ENCODE results near the gene PIN1. TPM values are rescaled to one million over a fixed set of nuclear protein-coding genes. Genes with fewer than 3 reads are reported as not detected.

PIN1 gene
- total and polyA plus RNA-seq, 8 donors = 15.1 to 92.8 (median 24.1) TPM

DNA sequence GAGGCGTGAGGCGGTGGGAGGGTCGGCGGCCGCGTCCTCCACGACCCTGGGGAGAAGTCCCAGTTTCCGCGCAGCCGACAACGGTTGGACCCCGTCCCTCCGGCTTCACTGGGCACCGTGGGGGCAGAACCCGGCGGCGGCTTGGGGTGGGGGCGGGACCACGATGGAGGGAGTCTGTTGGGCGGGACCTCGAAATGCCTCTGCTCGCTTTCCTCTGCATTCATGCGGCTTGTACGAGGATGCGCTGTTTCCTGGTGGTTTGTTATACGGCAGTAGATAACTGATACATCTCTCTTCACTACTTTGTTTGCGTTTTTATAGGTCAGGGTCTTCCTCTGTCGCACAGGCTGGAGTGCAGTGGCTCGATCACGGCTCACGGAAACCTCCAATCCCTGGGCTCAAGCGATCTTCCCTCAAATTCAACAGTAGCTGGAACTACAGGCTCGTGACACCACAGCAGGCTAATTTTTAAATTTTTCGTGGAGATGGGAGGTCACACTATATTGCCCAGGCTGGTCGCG, 42.0 kb upstream of the PIN1 start:
- intact Hi-C loops (cut with DNase I) = loop anchor here in 1 of 3 donors (10.0 kb wide), 1 partner anchor 588 kb away; no protein-coding TSS in a partner anchor
- H3K4me3 ChIP-seq = peak overlapping the region; percentile 35 to 62 (median 56)
- H3K27me3 ChIP-seq = no peaks in the 10 kb centered on the region
- ATAC-seq (peak; percentile 14 to 29 (median 16)), DNase-seq (peak in 3 of 6 donors; percentile 36 to 82 (median 78)), FAIRE-seq (no peak)
- H3K9me3 ChIP-seq = no peaks in the 10 kb centered on the region
- no peaks in the 10 kb centered on the region for H3K36me3 ChIP-seq
- peak overlapping the region; percentile 70 to 87 (median 79) for H3K27ac ChIP-seq
- TF ChIP-seq, protein P1, sequence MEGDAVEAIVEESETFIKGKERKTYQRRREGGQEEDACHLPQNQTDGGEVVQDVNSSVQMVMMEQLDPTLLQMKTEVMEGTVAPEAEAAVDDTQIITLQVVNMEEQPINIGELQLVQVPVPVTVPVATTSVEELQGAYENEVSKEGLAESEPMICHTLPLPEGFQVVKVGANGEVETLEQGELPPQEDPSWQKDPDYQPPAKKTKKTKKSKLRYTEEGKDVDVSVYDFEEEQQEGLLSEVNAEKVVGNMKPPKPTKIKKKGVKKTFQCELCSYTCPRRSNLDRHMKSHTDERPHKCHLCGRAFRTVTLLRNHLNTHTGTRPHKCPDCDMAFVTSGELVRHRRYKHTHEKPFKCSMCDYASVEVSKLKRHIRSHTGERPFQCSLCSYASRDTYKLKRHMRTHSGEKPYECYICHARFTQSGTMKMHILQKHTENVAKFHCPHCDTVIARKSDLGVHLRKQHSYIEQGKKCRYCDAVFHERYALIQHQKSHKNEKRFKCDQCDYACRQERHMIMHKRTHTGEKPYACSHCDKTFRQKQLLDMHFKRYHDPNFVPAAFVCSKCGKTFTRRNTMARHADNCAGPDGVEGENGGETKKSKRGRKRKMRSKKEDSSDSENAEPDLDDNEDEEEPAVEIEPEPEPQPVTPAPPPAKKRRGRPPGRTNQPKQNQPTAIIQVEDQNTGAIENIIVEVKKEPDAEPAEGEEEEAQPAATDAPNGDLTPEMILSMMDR (IDR thresholded peaks at IDR 0.05) = no peak
- WGBS, 2 donors = 13 to 15% methylated on average over 36 of the region's 36 CpGs
- H3K4me1 ChIP-seq = peaks cover 0 to 6% (median 0%) of the 10 kb centered on the region in 3 donors

DNA sequence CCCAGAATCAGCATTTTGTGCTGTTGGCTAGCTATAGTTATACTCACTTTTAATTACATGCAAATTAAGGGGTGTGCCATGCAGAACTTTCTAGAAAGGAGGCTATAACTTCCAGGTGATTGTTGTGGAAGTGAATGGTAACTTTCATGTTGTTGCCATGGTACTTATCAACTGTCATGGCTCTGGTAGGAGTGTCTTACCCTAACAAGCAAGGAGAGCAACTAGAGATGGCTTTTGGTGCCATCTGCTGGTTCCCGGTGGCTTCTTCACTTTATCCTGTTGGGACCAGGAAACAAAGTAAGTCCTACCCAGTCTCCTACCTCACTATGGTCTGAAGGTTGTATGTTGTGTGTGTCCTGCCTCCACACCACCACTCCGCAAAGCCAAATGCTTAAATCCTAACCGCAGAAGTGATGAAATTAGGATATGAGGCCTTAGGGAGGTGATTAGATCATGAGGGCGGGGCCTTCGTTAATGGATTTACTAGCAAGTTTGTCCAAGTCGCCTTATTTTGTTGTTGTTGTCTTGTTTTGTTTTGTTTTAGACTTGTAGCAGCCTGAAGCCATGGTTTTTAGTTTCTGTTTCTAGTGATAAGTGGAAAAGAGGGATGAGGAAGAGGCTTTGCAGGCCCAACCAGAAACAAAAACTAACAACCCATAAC, 38.9 kb upstream of the PIN1 start:
- ATAC-seq (peak; percentile 41 to 69 (median 46)), DNase-seq (peak; percentile 70 to 83 (median 77)), FAIRE-seq (peak; percentile 94)
- H3K4me3 ChIP-seq = no peak overlapping the region
- H3K4me1 ChIP-seq = peaks cover 0 to 6% (median 0%) of the 10 kb centered on the region in 3 donors
- intact Hi-C loops (cut with DNase I) = loop anchor here in 2 of 3 donors (5.0 to 10.0 kb wide), 2 partner anchors 169 to 591 kb away; no protein-coding TSS in a partner anchor
- H3K36me3 ChIP-seq = no peaks in the 10 kb centered on the region
- H3K9me3 ChIP-seq = no peaks in the 10 kb centered on the region
- 46 to 50% methylated on average over 6 of the region's 6 CpGs for WGBS, 2 donors
- no peaks in the 10 kb centered on the region for H3K27me3 ChIP-seq
- TF ChIP-seq, protein P1 (IDR thresholded peaks at IDR 0.05) = peak; percentile 51 to 65 (median 56)
- H3K27ac ChIP-seq = peak overlapping the region in 2 of 4 donors; percentile 44 to 52

DNA sequence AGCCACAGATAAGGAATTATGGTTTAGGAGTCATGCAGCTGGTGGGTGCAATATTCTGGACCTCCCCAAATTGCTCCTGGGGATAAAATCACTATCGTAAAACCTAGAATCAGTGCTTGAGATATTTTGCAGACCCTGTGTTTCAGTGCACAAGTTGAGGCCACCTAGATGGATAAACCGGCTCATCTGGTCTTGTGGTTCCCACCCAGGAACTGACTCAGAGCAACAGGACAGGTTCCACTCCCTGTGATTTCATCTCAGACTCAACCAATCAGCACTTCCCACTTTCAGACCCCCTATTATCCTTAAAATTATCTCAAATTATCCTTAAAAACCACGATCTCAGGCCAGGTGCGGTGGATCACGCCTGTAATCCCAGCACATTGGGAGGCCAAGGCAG, 37.2 kb upstream of the PIN1 start:
- FAIRE-seq = no peak
- Histone ChIP-seq H3K27me3 (no peaks in the 10 kb centered on the region), H3K36me3 (no peaks in the 10 kb centered on the region), H3K9me3 (no peaks in the 10 kb centered on the region), H3K4me1 (peaks cover 0 to 6% (median 0%) of the 10 kb centered on the region in 3 donors), H3K27ac (no peak overlapping the region), H3K4me3 (no peak overlapping the region)
- DNase-seq = no peak
- TF ChIP-seq, protein P1 (IDR thresholded peaks at IDR 0.05) = no peak
- 72 to 89% methylated on average over 5 of the region's 5 CpGs for whole genome bisulfite sequencing, 2 donors
- intact Hi-C loops (cut with DNase I) = loop anchor here in 2 of 3 donors (5.0 to 10.0 kb wide), 2 partner anchors 171 to 593 kb away; no protein-coding TSS in a partner anchor
- no peak for ATAC-seq

DNA sequence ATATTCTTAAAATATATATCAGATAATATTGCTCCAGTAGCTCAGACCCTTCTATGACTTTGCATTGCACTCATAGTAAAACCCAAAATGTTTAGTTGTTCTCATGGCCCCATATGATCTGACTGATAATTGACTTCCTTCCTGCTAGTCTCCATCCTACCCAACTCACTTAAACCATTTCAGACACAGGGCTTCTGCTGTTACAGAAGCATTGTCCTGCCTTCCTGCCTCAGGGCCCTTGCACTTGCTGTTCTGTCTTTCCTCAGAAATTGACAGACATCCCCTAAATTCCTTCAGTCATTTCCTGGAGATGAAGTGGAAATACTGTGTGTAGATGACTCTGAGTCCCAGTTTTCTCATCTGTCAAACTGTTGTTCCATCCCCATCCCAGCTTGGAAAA, 36.0 kb upstream of the PIN1 start:
- Histone ChIP-seq H3K27ac (no peak overlapping the region), H3K9me3 (no peaks in the 10 kb centered on the region), H3K27me3 (no peaks in the 10 kb centered on the region), H3K36me3 (no peaks in the 10 kb centered on the region), H3K4me3 (no peak overlapping the region), H3K4me1 (peaks cover 0 to 6% (median 0%) of the 10 kb centered on the region in 3 donors)
- no peak for DNase-seq
- no peak for ATAC-seq
- intact Hi-C loops (cut with DNase I) = loop anchor here in 2 of 3 donors (5.0 to 10.0 kb wide), 2 partner anchors 172 to 594 kb away; no protein-coding TSS in a partner anchor
- TF ChIP-seq, protein P1 (IDR thresholded peaks at IDR 0.05) = no peak
- FAIRE-seq = no peak

DNA sequence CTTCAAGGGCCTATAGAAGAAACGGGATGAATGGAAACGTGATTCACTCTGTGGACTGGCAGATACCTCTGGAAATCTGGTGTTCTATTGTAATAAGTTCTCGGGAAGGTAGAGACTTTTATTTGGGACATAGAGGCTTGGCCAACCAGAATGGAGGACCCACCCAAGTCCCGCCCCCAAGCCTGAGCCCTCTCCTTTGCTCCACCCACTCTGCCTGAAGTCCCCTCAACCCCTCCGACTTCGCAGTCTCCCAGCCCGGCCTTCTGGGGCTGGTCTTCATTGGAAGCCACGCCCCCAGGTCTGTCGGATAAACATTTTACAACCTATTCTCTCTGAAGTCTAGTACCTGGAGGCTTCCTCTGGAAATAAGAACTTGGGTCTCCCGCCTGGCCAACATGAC, 33.1 kb upstream of the PIN1 start:
- Histone ChIP-seq H3K4me3 (no peak overlapping the region), H3K9me3 (no peaks in the 10 kb centered on the region), H3K27me3 (no peaks in the 10 kb centered on the region), H3K4me1 (no peaks in the 10 kb centered on the region), H3K36me3 (no peaks in the 10 kb centered on the region), H3K27ac (no peak overlapping the region)
- FAIRE-seq = no peak
- TF ChIP-seq, protein P1 (IDR thresholded peaks at IDR 0.05) = no peak
- DNase-seq = no peak
- ATAC-seq = no peak
- intact Hi-C loops (cut with DNase I) = no loop called here
- WGBS, 2 donors = 88 to 92% methylated on average over 10 of the region's 10 CpGs
